ENCODE results near the gene FBXO24.

- TF ChIP-seq CTCF (conservative IDR thresholded peaks at IDR 0.05 in 1 of 2, IDR thresholded peaks at IDR 0.05 in 1 of 2; ENCODE audit: low read depth in 1 of 2, low read length in 2 of 2) (no peak), EZH2 (IDR thresholded peaks at IDR 0.05; ENCODE audit: low read length, missing control alignments) (no peak)
Observed at GRCh38 chr7:100583132-100584053, 2.7 kb upstream of the FBXO24 start.
